ENCODE measurements around the gene CALHM1.

DNA sequence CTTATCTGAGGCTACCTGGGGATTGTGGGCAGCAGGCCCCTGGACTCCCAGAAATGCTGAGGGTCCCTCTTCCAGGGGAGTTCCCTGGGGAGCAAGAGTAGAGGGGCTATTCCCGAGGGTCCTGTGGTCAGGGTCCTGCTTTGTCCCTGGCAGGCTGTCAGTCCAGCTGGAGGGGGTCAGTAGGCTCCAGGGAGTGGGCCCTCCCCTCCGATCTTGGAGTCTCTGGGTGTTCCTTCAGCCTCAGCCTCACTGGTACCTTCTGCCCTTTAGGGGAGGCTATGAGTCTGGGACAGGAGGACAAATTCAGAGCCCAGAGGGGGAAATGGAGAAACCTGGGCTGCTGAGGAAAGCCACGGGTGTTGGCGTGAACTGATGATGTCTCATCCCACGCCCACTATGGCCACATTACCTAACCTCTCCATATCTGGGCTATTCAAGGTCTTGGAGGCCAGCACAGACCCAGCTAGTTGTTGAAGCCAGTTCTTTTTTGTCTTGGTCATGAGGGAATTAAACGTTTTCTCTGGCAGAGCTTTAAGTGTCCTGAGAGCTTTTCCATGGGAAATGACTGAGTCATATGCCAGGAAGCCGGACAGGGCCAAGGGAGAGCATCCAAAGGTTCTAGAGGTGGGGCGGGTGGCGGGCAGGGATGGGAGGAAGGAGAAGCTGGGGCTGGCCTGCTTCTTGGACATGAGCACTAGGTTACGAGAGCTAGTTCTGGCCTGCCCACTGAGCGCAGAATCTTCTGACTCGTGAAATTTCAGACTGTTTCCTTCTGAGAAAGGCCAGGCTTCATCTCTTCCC is 12.7 kb downstream of the CALHM1 start:
- TF ChIP-seq, protein P1, sequence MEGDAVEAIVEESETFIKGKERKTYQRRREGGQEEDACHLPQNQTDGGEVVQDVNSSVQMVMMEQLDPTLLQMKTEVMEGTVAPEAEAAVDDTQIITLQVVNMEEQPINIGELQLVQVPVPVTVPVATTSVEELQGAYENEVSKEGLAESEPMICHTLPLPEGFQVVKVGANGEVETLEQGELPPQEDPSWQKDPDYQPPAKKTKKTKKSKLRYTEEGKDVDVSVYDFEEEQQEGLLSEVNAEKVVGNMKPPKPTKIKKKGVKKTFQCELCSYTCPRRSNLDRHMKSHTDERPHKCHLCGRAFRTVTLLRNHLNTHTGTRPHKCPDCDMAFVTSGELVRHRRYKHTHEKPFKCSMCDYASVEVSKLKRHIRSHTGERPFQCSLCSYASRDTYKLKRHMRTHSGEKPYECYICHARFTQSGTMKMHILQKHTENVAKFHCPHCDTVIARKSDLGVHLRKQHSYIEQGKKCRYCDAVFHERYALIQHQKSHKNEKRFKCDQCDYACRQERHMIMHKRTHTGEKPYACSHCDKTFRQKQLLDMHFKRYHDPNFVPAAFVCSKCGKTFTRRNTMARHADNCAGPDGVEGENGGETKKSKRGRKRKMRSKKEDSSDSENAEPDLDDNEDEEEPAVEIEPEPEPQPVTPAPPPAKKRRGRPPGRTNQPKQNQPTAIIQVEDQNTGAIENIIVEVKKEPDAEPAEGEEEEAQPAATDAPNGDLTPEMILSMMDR (conservative IDR thresholded peaks at IDR 0.05; ENCODE audit: low read length): no peak
- no peak for TF ChIP-seq EZH2phosphoT487 (IDR thresholded peaks at IDR 0.05; ENCODE audit: borderline replicate concordance, low read depth, low read length)
